GM12878 (cell line): Measurements from ENCODE around the gene LZTFL1. TPM values are rescaled to one million over a fixed set of nuclear protein-coding genes. Genes with fewer than 3 reads are reported as not detected.

Experiments used
- ATAC-seq: fragments of 200-7000 bp; cut with Tn5 transposase; 3 replicates; pipeline ENCODE4 v1.9.1; 2020; ENCODE audit warnings: mild to moderate bottlenecking, moderate library complexity
- BruUV-seq: library from RNA; stranded (reverse); fragments of 400-500 nt; replicated peaks from 2 replicates; lab custom pipeline; 2021; lab: Mats Ljungman, UMichigan
- CTCF ChIA-PET: fragments of 300-600 bp; sonication (Branson Sonifier 250); formaldehyde crosslinking; extraction: SDS; loops from one replicate; lab custom pipeline; 2021; ENCODE audit warnings: inconsistent platforms; lab: Yijun Ruan, JAX
- POLR2A ChIA-PET: fragments of 350-600 bp; formaldehyde crosslinking; extraction: SDS; loops from one replicate; lab custom pipeline; 2021; ENCODE audit warnings: inconsistent platforms; lab: Charles Lee
- RAD21 ChIA-PET: fragments of 300-600 bp; sonication (Branson Sonifier 250); formaldehyde crosslinking; loops from one replicate; lab custom pipeline; 2023; ENCODE audit warnings: antibody characterized with exemption; ENCODE audit not compliant: unreplicated experiment; lab: Charles Lee
- SMC1A ChIA-PET: fragments of 300-600 bp; sonication (Branson Sonifier 250); formaldehyde crosslinking; loops from one replicate; lab custom pipeline; 2023; ENCODE audit not compliant: unreplicated experiment, uncharacterized antibody; lab: Charles Lee
- DNase-seq: peaks from one replicate; pipeline ENCODE4 v3.0.0-alpha.2; 2011; ENCODE audit warnings: low read depth, low spot score
- FAIRE-seq: peaks from 3 replicates; lab custom pipeline; 2011; peaks lifted over from hg19 to GRCh38; lab: Jason Lieb, UNC
- H2AFZ ChIP-seq: 2 replicates; pipeline ENCODE4 v1.6.0; 2011; ENCODE audit warnings: low read depth, low read length, control low read depth; ENCODE audit not compliant: control insufficient read depth
- H3K27ac ChIP-seq: 2 replicates; pipeline ENCODE4 v1.5.1; 2011; ENCODE audit warnings: control low read depth; ENCODE audit not compliant: control insufficient read depth, insufficient read depth
- H3K27me3 ChIP-seq, 2 experiments: replicated peaks in 1 of 2; 2 replicates each; pipeline versions ENCODE4 v1.6.0 to v1.6.1; 2011; ENCODE audit warnings: low read length in 1 of 2; ENCODE audit not compliant: control insufficient read depth in 2 of 2, insufficient read depth in 2 of 2
- H3K36me3 ChIP-seq, 2 experiments: 2 replicates each; pipeline ENCODE4 v1.5.1; 2011; ENCODE audit warnings: low read length in 1 of 2; ENCODE audit not compliant: control insufficient read depth in 2 of 2, insufficient read depth in 2 of 2
- H3K4me1 ChIP-seq: 2 replicates; pipeline ENCODE4 v1.6.1; 2011; ENCODE audit warnings: mild to moderate bottlenecking, low read length, moderate library complexity, mixed read lengths; ENCODE audit not compliant: control insufficient read depth, insufficient read depth
- H3K4me2 ChIP-seq: 2 replicates; pipeline ENCODE4 v1.6.0; 2011; ENCODE audit warnings: control low read depth; ENCODE audit not compliant: control insufficient read depth, insufficient read depth
- H3K4me3 ChIP-seq: fragments of 200-600 bp; sonication (generic); 2 replicates; pipeline ENCODE4 v1.5.1; 2016
- H3K79me2 ChIP-seq: 2 replicates; pipeline ENCODE4 v1.6.0; 2011; ENCODE audit warnings: low read length; ENCODE audit not compliant: control insufficient read depth, insufficient read depth
- H3K9ac ChIP-seq: 2 replicates; pipeline ENCODE4 v1.8.0; 2011; ENCODE audit warnings: low read length, control low read depth, mixed read lengths; ENCODE audit not compliant: control insufficient read depth, insufficient read depth
- H3K9me3 ChIP-seq: replicated peaks from 3 replicates; pipeline ENCODE4 v1.5.1; 2011; ENCODE audit warnings: mild to moderate bottlenecking, low read length; ENCODE audit not compliant: control insufficient read depth, insufficient read depth
- H4K20me1 ChIP-seq: 2 replicates; pipeline ENCODE4 v1.6.0; 2011; ENCODE audit not compliant: control insufficient read depth, insufficient read depth
- EED ChIP-seq: sonication (generic); IDR thresholded peaks from 2 replicates; pipeline ENCODE4 v1.6.1; 2016; ENCODE audit warnings: antibody characterized with exemption, low read depth
- EZH2 ChIP-seq: IDR thresholded peaks from 2 replicates; pipeline ENCODE4 v1.6.1; 2012; ENCODE audit warnings: low read depth, mild to moderate bottlenecking, control low read depth, inconsistent platforms, low read length, borderline replicate concordance; ENCODE audit not compliant: control insufficient read depth
- FOXK2 ChIP-seq: fragments of 450-650 bp; IDR thresholded peaks from 2 replicates; pipeline ENCODE4 v1.6.1; 2017; ENCODE audit warnings: mild to moderate bottlenecking, moderate library complexity
- IRF4 ChIP-seq: IDR thresholded peaks from 2 replicates; pipeline ENCODE4 v1.6.1; 2011; ENCODE audit warnings: low read depth, low read length
- JUNB ChIP-seq: IDR thresholded peaks from 2 replicates; pipeline ENCODE4 v1.6.1; 2016; ENCODE audit warnings: antibody characterized with exemption, mild to moderate bottlenecking
- NFYB ChIP-seq: IDR thresholded peaks from 2 replicates; pipeline ENCODE4 v1.6.1; 2011; ENCODE audit warnings: low read depth, mild to moderate bottlenecking, low read length, improper control_type of control experiment, moderate library complexity; ENCODE audit not compliant: insufficient read depth
- RAD21 ChIP-seq: IDR thresholded peaks from 2 replicates; pipeline ENCODE4 v1.6.1; 2011; ENCODE audit warnings: mild to moderate bottlenecking, low read depth, low read length, moderate library complexity; ENCODE audit not compliant: insufficient read depth
- SMARCA5 ChIP-seq: fragments of 450-650 bp; IDR thresholded peaks from 2 replicates; pipeline ENCODE4 v1.6.1; 2017; ENCODE audit warnings: mild to moderate bottlenecking
- SPI1 ChIP-seq: IDR thresholded peaks from 2 replicates; pipeline ENCODE4 v1.6.1; 2011; ENCODE audit warnings: low read depth, mild to moderate bottlenecking, low read length, moderate library complexity, borderline replicate concordance; ENCODE audit not compliant: insufficient read depth
- YY1 ChIP-seq: IDR thresholded peaks from 2 replicates; pipeline ENCODE4 v1.6.1; 2011; ENCODE audit warnings: low read depth, mild to moderate bottlenecking, low read length
- WGBS: methylation state at CpG from one replicate; pipeline ENCODE4 v1.1.6; 2016; ENCODE audit warnings: low lambda C conversion rate; ENCODE audit not compliant: insufficient replicate concordance, insufficient coverage; ENCODE audit errors: missing lambda C conversion rate; 5-methylcytosine and 5-hydroxymethylcytosine counted together
- in situ Hi-C: fragments of 300-500 bp; cut with MboI; formaldehyde crosslinking; loops from 9 replicates; pipeline ENCODE4 v1.14.3; 2018; ENCODE audit warnings: mixed read lengths
- intact Hi-C: fragments of 100-400 bp; cut with micrococcal nuclease; formaldehyde crosslinking; loops from one replicate; pipeline ENCODE4 v1.14.2; 2022; ENCODE audit not compliant: unreplicated experiment
- polyA plus RNA-seq, 11 experiments: library from polyadenylated mRNA; depleted of rRNA in 4 of 11; unstranded in 6 of 11; stranded (reverse) in 5 of 11; fragments of >200 nt; fragmentation: Nextera tagmentation in 4 of 11; fragmentation: Illumina TruSeq in 1 of 11; extraction: Ambion mirVana in 4 of 11; extraction: Trizol in 1 of 11; gene quantifications; 1 replicate in 1 of 11; 2 replicates in 10 of 11; pipeline versions ENCODE4 v1.2.1 to v1.2.3, GENCODE V29; 2011 to 2016; ENCODE audit warnings: inconsistent platforms in 2 of 11, missing spikeins in 2 of 11, low read depth in 1 of 11
- total RNA-seq, 4 experiments: library from RNA; depleted of rRNA in 3 of 4; stranded (reverse); fragments of >200 nt in 3 of 4; fragmentation: Illumina TruSeq in 1 of 4; extraction: Trizol in 1 of 4; gene quantifications; 2 replicates each; pipeline versions ENCODE4 v1.2.1 to v1.2.3, GENCODE V29; 2013 to 2021
- TF ChIP-seq, protein P1 (sequence below): IDR thresholded peaks from 2 replicates; pipeline ENCODE4 v1.6.1; 2012; ENCODE audit warnings: low read length, inconsistent platforms
- TF ChIP-seq, protein P2 (sequence below): fragments of 150-350 bp; IDR thresholded peaks from 2 replicates; pipeline ENCODE4 v1.6.1; 2014; ENCODE audit warnings: mild to moderate bottlenecking, low read depth, low read length

LZTFL1 gene
- total and polyA plus RNA-seq, 10 of the 15 experiments (the other 5 are each of a cell fraction or from before 2014, with no cell fraction given): 9.8 to 74.1 (median 11.9) TPM

DNA sequence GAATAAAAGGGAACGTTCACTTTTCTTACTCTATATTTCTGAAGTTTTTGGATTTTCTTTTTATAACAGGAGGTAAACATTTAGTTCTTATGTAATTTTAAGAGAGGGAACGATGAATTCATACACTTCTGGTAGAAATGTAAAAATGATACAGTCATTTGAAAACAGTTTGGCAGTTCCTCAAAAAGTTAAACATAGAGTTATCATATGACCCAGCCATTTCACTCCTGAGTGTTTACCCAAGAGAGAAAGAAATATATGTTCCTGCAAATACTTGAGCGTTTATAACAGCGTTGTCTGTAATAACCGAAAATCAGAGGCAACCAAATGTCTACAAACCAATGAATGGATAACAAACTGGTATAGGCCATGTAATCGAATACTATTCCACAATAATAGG, 23.6 kb upstream of the LZTFL1 start:
- ATAC-seq: no peak
- WGBS: 51% methylated on average over 6 of the region's 6 CpGs
- Histone ChIP-seq H3K9ac (peak overlapping the region; percentile 24), H3K4me2 (peak overlapping the region; percentile 74), H3K36me3 (no peaks in the 10 kb centered on the region; a peak in 1 of 4 replicates), H3K4me1 (peaks cover 71% of the 10 kb centered on the region), H3K9me3 (peaks cover 7% of the 10 kb centered on the region; the same call in 2 of the 3 replicates), H3K4me3 (no peak overlapping the region), H3K27ac (peak overlapping the region; percentile 90), H3K27me3 (no peaks in the 10 kb centered on the region; a peak in 2 of 4 replicates), H4K20me1 (no peaks in the 10 kb centered on the region), H2AFZ (no peak overlapping the region), H3K79me2 (no peaks in the 10 kb centered on the region)
- ChIA-PET POLR2A (interaction anchor here (1.3 to 5.0 kb wide), 7 partner anchors 9 to 176 kb away, joined by 4 to 95 read pairs (median 15); partner anchors contain the start of gene CCR9), RAD21 (interaction anchor here (1.1 to 5.5 kb wide), 10 partner anchors 9 to 104 kb away, joined by 3 to 169 read pairs (median 15); partner anchors contain the start of gene LZTFL1), CTCF (interaction anchor here (0.8 to 5.1 kb wide), 12 partner anchors 11 to 214 kb away, joined by 3 to 67 read pairs (median 4); no protein-coding TSS in a partner anchor), SMC1A (interaction anchor here (0.8 to 9.7 kb wide), 14 partner anchors 11 to 75 kb away, joined by 3 to 166 read pairs (median 6); partner anchors contain the start of genes CCR9 and LZTFL1)
- intact Hi-C loops (loop anchor here (1.0 to 10.0 kb wide), 3 partner anchors 16 to 271 kb away; partner anchors contain the start of gene LIMD1), in situ Hi-C loops (no loop called here)
- no TSS peak for BruUV-seq
- no peak for DNase-seq
- FAIRE-seq: no peak
- TF ChIP-seq, protein P1, sequence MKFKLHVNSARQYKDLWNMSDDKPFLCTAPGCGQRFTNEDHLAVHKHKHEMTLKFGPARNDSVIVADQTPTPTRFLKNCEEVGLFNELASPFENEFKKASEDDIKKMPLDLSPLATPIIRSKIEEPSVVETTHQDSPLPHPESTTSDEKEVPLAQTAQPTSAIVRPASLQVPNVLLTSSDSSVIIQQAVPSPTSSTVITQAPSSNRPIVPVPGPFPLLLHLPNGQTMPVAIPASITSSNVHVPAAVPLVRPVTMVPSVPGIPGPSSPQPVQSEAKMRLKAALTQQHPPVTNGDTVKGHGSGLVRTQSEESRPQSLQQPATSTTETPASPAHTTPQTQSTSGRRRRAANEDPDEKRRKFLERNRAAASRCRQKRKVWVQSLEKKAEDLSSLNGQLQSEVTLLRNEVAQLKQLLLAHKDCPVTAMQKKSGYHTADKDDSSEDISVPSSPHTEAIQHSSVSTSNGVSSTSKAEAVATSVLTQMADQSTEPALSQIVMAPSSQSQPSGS: 0 out of 2 replicates have a peak, but pooled peaks have one; percentile 4
- TF ChIP-seq EZH2 (no peak), SMARCA5 (no peak), EED (no peak), JUNB (peak; percentile 52), SPI1 (peak; percentile 81), RAD21 (0 out of 2 replicates have a peak, but pooled peaks have one; percentile 4), NFYB (no peak), YY1 (no peak), FOXK2 (no peak), IRF4 (no peak)
- TF ChIP-seq, protein P2, sequence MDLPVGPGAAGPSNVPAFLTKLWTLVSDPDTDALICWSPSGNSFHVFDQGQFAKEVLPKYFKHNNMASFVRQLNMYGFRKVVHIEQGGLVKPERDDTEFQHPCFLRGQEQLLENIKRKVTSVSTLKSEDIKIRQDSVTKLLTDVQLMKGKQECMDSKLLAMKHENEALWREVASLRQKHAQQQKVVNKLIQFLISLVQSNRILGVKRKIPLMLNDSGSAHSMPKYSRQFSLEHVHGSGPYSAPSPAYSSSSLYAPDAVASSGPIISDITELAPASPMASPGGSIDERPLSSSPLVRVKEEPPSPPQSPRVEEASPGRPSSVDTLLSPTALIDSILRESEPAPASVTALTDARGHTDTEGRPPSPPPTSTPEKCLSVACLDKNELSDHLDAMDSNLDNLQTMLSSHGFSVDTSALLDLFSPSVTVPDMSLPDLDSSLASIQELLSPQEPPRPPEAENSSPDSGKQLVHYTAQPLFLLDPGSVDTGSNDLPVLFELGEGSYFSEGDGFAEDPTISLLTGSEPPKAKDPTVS: no peak
